ENCODE measurements around the gene PCNT.
"Not testable (repeated sequence)": the region's sequence is repeated elsewhere in the genome, so short reads cannot be mapped to it uniquely, and the experiment has no call there.

PCNT gene

DNA sequence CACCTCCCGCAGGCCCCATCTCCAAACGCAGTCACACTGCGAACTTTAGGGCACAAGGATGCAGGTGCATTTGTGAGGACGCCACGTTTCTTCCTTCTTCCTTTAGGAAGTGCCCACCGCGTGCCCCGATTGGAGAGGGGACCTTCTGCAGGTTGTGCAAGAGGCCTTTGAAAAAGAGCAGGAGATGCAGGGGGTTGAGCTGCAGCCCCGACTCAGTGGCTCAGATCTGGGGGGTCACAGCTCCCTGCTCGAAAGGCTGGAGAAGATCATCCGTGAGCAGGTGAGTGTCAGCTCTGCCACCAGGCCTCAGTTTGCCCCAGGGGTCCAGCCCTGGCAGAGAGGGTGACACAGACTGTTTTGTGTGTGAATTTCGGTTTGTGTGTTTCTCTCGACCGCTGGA is 103.6 kb downstream of the PCNT start:
- DNase-seq (ENCODE audit: low read depth in 3 of 3): no peak

DNA sequence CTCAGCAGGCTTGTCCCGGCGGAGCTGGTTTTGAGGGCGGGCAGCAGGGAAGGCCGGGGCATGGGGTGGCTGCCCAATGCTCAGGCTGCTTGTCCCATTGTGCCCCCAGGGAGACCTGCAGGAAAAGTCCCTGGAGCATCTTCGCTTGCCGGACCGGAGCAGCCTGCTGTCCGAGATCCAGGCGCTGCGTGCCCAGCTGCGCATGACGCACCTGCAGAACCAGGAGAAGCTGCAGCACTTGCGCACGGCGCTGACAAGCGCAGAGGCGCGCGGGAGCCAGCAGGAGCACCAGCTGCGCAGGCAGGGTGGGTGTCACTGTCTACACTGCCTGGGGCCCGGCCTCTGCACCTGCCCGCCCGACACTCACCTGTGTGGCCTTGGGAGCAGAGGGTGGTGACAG is 104.3 kb downstream of the PCNT start:
- no peak for DNase-seq (ENCODE audit: low read depth in 3 of 3)

DNA sequence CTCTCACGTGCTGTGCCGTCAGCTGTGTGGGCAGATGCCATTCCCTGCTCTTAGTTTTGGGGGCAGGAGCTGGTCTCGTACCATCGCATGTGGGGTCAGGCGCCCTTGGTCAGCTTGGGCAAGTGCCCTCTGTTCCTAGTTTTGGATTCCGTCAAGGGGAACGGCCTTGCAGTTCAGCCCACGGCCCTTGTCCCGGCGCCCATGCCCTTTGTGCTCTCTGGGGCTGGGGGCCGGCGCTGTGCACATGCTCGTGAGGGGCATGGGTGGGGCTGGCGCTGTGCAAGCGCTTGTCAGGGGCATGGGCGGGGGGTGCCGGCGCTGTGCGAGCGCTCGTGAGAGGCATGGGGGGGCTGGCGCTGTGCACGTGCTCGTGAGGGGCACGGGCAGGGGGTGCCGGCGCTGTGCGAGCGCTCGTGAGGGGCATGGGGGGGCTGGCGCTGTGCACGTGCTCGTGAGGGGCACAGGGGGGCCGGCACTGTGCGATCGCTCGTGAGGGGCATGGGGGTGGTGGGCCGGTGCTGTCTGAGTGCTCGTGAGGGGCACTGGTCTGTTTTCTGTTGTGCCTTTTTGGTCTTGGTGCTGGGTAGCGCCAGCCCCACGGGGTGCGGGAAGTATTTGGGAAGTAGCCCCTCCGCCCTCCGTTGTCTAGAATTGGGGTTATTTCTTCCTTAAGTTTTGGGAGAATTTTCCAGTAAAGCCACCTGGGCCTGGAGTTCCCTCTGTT is 105.2 kb downstream of the PCNT start:
- no peak for DNase-seq (ENCODE audit: low read depth in 3 of 3)

DNA sequence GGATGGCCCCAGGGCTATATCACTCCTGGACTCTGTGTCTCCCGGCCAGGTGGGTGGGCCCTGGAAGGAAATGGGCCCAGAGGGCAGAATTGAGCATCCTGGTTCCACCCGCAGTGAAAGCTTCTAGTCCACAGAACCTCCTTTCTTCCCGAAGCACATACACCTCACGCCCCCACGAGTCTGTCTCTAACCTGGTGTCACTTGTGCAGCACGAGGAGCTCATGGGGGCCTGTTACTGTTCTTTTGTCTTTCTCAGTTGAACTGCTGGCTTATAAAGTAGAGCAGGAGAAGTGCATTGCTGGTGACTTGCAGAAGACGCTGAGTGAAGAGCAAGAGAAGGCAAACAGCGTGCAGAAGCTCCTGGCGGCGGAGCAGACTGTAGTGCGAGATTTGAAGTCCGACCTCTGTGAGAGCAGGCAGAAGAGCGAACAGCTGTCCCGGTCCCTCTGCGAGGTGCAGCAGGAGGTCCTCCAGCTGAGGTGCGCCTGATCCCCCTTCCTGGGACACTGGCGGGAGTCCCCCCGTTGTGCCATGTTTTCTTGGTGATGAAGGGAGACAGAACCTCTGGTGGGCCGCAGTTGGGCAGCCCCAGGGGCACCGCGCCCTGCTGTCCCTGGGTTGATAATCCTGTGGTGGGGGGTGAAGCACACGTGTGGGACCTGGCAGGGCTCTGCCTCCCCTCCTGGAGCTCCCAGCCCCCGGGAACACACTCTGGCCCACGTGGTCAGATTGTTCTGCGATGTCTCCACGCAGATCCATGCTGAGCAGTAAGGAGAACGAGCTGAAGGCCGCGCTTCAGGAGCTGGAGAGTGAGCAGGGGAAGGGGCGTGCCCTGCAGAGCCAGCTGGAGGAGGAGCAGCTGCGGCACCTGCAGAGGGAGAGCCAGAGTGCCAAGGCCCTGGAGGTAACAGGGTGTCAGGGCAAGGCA is 106.1 kb downstream of the PCNT start:
- no peak for DNase-seq (ENCODE audit: low read depth in 3 of 3)

DNA sequence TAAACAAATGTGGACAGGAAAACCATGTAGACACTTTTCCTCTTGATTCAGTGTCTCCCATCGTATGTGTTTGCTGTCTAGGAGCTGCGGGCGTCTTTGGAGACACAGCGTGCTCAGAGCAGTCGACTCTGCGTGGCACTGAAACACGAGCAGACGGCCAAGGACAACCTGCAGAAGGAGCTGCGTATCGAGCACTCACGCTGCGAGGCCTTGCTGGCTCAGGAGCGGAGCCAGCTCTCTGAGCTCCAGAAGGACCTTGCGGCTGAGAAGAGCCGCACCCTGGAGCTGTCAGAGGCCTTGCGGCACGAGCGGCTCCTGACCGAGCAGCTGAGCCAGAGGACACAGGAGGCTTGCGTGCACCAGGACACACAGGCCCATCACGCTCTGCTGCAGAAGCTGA is 107.5 kb downstream of the PCNT start:
- no peak for DNase-seq (ENCODE audit: low read depth in 3 of 3)

DNA sequence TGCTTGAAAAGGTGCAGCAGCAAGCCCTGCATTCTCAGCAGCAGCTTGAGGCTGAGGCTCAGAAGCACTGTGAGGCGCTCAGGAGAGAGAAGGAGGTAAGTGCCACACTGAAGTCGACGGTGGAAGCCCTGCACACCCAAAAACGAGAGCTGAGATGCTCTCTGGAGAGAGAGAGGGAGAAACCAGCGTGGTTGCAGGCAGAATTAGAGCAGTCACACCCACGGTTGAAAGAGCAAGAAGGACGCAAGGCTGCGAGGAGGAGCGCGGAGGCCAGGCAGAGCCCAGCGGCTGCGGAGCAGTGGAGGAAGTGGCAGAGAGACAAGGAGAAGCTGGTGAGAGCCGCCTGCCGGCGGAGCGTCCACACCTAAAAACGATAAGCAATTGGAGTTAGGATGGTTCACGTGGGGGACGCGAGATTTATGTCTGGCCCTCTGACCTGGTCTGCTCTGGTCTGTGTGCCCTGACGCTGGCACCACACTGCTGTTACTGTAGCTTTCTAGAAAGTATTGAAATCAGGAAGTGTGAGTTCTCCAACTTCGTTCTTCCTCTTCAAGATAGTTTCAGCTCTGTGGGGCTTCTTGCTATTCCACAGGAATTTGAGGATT is 108.0 kb downstream of the PCNT start:
- DNase-seq (ENCODE audit: low read depth in 3 of 3): no peak

DNA sequence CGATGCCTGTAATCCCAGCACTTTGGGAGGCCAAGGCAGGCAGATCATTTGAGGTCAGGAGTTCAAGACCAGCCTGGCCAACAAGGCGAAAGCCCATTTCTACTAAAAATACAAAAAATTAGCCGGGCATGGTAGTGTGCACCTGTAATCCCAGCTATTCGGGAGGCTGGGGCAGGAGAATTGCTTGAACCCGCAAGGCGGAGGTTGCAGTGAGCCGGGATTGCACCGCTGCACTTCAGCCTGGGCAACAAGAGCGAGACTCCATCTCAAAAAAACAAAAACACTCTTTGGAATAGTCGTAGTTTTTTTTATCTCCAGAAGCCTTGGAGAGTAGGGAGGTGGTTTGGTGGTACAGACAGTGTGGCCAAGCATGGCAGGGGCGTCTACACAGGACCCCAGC is 109.2 kb downstream of the PCNT start:
- DNase-seq (ENCODE audit: low read depth in 3 of 3): not testable (repeated sequence)

DNA sequence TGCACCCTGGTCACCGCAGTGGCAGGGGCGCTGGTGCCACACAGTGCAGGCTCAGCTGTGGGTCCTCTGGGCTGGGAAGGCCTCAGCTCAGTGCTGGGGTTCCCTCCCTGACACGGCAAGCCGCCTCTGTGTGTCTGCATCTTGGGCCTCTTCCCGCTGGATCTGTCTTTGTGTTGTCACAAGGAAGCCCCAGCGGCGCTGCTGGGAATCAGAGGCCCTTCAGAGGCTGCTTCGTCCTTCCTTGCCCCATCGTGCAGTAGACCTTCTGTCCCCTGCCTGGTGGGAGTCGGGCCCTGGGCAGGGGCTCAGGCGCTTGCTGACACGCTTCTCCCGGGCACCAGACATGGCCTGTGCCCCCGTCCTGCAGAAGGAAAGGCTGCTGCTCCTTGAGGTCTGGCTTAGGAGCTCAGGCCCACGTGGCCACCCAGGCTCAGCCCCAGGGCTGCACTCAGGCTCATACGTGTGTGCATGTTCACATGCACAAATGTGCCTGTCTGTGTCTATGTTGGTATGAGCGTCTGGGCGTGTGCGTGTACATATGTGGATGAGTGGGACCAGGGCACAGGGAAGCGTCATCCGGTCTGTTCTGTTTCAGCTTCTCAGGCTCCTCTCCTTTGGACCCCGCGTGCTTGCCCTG is 110.5 kb downstream of the PCNT start:
- DNase-seq (ENCODE audit: low read depth in 3 of 3): no peak

DNA sequence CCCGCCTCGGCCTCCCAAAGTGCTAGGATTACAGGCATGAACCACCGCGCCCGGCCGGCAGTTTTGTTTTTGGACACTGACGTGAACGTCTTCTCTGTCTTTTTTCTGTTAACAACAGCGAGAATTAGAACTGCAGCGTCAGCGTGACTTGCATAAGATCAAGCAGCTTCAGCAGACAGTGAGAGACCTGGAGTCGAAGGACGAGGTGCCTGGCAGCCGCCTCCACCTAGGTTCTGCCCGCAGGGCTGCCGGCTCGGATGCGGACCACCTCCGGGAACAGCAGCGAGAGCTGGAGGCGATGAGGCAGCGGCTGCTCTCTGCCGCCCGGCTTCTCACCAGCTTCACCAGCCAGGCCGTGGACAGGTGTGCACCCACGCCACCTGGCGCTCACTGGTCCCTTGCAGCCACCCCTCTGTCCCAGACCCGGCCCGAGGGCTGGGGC is 111.9 kb downstream of the PCNT start:
- no peak for DNase-seq (ENCODE audit: low read depth in 3 of 3)

DNA sequence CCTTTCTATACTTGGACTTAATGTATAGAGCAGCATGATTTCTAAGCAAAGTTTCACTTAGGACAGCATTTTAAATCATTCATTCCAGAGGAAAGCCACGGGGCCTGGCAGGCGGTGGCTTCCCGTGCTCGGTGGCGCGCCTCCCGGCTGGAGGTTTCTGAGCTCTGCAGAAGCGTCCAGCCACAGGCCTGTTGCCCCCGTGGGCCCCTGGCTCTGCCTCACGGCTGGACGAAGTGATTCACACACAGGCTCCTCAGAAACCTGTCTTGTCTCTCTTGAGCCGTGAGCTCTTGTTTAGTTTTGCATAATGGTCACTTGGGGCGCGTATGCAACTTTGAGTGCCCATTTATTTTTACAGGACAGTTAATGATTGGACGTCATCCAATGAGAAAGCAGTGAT is 112.7 kb downstream of the PCNT start:
- DNase-seq (ENCODE audit: low read depth in 3 of 3): no peak

DNA sequence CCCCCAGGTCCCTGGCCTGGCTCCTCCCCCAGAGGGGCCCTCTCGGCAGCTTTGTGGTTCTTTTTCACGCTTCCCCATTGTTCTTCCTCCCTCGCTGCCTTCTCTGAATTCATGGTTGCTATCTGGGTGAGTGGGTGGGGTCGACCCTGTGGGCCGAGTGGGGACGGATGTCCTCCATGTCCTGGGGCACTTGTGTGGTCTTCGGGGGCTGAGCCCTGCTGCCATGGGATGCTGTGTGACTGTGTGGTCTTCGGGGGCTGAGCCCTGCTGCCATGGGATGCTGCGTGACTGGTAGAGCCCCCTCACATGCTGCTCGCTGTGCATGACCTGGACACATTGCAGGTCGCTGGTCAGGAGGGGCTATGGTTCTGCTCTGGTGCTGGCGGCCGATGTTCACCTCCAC is 113.1 kb downstream of the PCNT start:
- no peak for DNase-seq (ENCODE audit: low read depth in 3 of 3)

DNA sequence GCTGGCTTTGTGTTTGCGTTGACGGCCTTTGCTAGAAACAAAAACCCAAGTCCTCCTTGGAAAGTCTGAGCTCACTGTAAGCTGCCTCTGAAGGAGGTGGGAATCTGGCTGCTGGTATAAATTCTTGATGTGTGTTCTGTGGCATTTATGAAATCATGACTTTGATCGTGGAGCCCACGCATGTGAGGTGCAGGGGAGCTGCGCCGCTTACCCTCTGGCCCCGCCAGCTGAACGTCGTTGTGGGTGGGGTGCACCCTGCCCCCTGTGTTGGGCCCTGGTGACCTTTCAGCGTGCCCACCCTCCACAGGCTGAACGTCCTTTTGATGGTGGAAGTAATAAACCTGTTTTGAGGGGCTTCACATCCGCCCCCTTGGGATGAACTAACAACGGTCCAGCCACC is 113.6 kb downstream of the PCNT start:
- no peak for DNase-seq (ENCODE audit: low read depth in 3 of 3)

DNA sequence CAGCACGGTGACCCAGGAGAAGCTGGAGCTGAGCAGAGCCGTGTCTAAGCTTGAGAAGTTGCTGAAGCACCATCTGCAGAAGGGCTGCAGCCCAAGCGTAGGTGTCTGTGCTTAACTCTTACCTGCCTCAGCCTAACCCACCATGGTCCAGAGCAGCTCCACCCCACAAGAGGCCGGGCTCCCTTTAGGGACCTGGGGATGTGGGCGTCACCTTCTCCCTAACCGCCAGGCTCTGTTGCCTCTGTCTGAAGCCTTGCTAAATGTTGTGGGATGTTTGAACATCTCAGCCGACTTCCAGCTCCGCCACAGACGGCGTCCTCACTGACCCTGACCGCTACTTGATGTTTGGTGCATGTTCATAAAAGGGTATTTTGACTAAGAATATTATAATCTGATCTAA is 114.3 kb downstream of the PCNT start:
- DNase-seq (ENCODE audit: low read depth in 3 of 3): no peak

DNA sequence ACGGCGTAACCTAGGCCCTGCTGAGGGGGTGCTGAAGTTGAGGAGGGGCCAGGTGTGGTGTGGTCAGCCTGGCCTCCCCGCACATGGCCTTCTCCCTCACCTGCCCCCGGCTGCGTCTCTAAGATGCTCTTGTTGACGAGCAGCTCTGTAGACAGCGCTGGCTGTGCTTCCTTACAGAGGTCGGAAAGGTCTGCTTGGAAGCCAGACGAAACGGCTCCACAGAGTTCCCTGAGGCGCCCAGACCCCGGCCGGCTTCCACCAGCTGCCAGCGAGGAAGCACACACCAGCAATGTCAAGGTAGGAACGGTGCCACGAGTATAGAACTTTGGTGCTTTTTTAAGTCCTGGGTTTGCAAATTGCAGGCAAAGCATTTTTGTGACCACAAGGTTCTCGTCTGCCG is 116.0 kb downstream of the PCNT start:
- no peak for DNase-seq (ENCODE audit: low read depth in 3 of 3)

DNA sequence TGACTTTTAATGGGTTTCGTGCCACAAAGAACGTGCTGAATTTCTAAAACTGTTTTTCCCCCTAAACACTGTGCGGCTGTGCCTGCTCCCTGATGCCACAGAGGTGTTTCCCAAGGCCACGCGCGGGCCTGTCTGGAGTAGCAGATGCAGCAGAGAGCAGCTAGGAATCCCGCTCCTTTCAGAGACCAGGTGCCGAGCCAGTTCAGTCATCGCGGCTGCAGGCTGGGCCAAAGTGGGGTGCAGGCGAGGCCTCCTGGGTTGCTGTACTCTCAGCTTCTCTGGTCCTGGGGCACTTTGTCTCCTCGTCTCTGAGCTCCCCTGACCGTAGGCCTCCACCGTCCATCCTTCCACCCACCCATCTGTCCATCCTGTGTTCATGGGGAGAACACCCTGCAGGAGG is 117.4 kb downstream of the PCNT start:
- DNase-seq (ENCODE audit: low read depth in 3 of 3): no peak

DNA sequence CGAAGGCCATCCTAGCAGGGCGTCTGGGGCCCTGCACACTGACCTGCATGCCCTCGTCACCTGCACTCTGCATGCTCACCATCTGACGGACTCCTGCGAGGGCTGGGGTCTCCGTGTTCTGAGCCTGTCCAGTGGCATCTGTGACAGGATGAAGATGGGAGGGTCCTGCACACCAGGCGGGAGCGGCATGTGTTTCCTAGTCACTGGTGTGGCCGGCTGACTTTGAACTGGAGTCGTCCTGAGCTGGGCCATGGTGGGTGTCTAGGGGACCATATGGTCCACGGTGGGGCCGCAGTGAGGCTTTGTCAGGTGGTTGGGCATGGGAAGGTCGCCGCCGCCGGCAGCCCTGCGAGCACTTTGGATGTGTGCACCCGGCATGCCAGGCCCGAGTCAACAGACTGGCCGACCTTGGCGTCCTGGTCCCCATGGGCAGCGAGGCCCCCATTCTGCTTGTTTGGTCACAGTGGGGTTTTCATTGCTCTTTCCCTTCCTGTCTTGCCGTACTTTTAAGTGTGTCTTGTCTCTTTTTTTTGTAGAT is 118.1 kb downstream of the PCNT start:
- no peak for DNase-seq (ENCODE audit: low read depth in 3 of 3)

DNA sequence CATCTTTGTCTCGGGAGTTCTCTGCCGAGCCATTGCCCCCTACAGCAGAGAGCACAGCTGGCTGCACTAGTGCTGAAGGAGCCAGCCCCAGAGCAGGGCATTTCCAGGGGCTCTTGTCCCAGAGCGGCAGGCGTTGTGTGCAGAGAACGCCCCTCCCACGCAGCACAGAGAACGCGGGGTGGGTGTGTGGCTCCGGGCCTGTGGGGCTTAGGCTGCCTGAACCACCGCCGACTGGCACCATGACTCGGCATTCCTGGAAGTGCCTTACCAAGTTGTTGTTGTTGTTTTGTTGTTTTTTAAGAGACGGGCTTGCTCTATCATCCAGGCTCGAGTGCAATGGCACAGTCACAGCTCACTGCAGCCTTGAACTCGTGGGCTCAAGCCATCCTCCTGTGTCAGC is 119.0 kb downstream of the PCNT start:
- DNase-seq (ENCODE audit: low read depth in 3 of 3): no peak

DNA sequence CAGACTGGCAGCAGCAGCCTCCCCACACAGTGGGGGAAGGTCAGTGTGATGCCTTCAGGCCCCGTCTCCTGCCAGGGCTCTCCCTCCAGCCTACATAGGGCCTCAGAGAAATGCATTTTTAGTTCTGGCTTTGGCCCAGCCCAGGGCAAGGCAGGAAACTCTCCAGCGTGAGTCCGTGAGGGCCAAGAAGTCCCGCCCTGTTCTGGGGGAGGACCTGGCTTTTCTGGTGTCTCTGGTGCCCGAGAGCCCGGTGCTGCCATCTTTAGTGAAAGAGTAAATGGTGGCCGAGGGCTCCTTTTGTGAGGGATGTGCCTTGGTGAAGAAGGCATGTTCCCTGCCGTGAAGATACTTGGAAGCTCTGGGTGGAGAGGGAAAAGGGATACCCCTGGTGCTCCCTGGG is 120.0 kb downstream of the PCNT start:
- DNase-seq (ENCODE audit: low read depth in 3 of 3): no peak

DNA sequence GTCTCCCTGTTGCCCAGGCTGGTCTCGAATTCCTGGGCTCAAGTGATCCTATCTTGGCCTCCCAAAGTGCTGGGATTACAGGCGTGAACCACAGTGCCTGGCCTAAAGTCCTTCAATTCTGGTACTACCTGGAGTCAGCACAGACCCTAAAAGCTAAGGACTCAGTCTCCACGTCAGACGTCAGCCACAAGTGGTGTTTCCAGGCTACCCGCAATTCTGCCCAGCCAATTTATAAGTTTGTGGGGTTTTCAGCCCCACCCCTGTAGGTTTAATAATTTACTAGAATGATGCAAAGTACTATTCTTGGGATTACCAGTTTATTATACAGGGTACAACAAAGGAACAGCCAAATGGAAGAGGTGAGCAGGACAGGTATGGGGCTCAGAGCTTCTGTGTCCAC is 124.2 kb downstream of the PCNT start:
- no peak for DNase-seq (ENCODE audit: low read depth in 3 of 3)

DNA sequence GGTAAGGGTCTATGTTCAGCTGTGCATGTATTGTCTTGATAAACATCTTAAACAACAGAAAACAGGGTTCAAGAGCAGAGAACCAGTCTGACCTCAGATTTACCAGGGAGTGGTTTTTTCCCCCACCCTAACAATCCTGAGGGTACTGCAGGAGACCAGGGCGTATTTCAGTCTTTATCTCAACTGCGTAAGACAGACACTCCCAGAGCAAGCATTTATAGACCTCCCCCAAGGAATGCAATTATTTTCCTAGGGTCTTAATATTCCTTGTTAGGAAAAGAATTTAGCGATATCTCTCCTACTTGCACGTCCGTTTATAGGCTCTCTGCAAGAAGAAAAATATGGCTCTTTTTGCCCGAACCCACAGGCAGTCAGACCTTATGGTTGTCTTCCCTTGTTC is 124.9 kb downstream of the PCNT start:
- DNase-seq (ENCODE audit: low read depth in 3 of 3): not testable (repeated sequence)

DNA sequence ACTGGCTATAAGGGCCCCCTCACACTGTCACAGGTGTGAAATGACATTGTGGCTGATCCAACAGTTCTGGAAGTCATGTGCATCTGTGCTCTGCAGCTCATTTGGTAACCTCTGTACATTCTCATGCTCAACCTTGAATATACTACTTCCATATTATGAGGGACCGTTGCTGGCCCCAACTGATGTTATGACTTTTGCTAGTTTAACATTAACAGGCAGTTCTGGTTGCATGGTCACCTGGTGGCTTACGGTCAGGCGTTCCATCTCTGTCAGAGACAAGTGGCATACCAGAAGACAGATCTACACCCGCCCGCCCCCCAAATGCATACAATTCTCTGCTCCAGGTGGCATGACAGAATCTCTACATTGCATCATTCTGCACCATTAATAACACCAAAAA is 128.8 kb downstream of the PCNT start:
- DNase-seq (ENCODE audit: low read depth in 3 of 3): no peak

DNA sequence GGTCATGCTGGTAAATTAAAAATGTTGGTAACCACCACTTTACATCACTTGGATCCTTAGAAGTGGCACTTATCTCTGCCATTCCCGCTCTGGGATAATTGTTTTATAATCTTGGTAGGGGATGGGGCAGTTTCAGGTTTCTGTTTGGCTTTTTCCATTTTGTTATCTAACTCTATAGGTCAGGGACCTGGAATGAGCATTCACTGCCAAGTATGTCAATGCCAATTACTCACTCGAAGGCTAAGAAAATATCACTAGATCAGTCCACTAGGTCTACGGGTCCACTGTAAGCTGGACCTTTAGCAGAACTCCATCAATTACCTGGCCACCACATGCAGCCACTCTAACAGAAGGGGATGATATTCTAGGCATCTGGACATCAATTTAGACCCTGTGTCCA is 130.2 kb downstream of the PCNT start:
- no peak for DNase-seq (ENCODE audit: low read depth in 3 of 3)
